Prostate gland (tissue), 2 donors: ENCODE results near the gene RASL11A.

Experiments
- CTCF ChIP-seq, 4 experiments: fragments of 200-600 bp in 2 of 4; fragments of 450-650 bp in 2 of 4; sonication (generic) in 2 of 4; IDR thresholded peaks; 1 replicate in 3 of 4; 2 replicates in 1 of 4; pipeline ENCODE4 v1.5.1; 2016 to 2019; ENCODE audit warnings: antibody characterized with exemption in 4 of 4, mild to moderate bottlenecking in 2 of 4, moderate library complexity in 2 of 4
- POLR2A ChIP-seq: fragments of 450-650 bp; IDR thresholded peaks from one replicate; pipeline ENCODE4 v1.6.1; 2016; ENCODE audit warnings: antibody characterized with exemption, mild to moderate bottlenecking
- POLR2AphosphoS5 ChIP-seq: sonication (generic); formaldehyde crosslinking; IDR thresholded peaks from one replicate; pipeline ENCODE4 v1.6.1; 2017; ENCODE audit warnings: antibody characterized with exemption

GRCh38 chr13:27257648-27258253 is 12.9 kb upstream of the RASL11A start:
- TF ChIP-seq POLR2A (no peak), CTCF (IDR thresholded peaks at IDR 0.05) (no peak), POLR2AphosphoS5 (no peak)
